ENCODE data around the gene UBE2L5.

The UBE2L5 gene

DNA sequence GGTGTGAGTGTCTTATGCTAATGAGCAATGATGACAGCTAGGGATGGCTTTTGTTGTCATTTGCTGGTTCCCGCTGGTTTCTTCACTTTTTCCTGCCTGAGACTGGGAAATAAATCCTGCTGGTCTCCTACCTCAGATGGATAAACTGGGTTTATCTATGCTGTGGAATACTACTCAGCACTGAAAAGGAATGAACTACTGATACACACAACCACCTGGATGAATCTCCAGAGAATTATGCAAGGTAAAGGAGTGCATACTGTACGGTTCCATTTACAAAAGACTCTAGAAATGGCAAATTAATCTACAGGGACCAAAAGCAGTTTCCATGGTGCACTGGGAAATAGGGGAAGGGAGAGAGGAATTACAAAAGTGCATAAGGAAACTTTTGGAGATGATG, 41.2 kb upstream of the UBE2L5 start:
- no peak for DNase-seq (ENCODE audit: low read depth)
- TF ChIP-seq, protein P1, sequence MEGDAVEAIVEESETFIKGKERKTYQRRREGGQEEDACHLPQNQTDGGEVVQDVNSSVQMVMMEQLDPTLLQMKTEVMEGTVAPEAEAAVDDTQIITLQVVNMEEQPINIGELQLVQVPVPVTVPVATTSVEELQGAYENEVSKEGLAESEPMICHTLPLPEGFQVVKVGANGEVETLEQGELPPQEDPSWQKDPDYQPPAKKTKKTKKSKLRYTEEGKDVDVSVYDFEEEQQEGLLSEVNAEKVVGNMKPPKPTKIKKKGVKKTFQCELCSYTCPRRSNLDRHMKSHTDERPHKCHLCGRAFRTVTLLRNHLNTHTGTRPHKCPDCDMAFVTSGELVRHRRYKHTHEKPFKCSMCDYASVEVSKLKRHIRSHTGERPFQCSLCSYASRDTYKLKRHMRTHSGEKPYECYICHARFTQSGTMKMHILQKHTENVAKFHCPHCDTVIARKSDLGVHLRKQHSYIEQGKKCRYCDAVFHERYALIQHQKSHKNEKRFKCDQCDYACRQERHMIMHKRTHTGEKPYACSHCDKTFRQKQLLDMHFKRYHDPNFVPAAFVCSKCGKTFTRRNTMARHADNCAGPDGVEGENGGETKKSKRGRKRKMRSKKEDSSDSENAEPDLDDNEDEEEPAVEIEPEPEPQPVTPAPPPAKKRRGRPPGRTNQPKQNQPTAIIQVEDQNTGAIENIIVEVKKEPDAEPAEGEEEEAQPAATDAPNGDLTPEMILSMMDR (IDR thresholded peaks at IDR 0.05; ENCODE audit: low read depth, low read length, missing control alignments): no peak
- no peak overlapping the region for H3K4me3 ChIP-seq (ENCODE audit: low read depth, low read length)

DNA sequence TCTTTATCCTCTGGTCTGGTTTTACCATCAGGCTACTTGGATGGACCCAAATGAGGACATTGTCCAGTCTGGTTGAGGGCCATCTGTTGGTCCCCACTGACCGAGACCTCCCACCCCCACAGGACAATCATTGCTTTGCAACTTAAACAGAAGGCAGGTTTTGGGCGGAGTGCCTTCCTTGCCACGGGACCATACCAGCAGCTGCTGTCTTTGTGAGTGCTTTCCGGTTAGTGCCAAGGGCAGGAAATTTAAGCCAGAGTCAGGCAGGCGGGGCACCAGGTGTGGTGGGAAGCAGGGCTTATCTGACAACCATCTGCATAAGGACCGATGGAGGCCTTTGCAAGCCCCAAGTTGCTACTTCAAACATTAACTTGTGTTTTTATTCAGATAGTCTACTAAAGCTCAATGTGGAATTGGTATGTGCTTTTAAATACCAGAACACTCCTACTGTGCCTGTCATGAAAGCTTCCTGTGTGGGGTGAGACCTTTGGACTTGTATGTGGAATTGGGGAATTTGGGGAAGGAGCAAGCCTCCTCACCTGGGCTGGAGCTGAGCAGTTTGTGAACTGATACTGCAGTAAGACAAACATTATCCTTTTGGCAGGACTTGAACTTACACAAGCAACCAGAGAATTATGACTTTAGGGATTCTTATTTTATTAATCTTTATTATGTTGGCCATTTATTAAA, 39.3 kb upstream of the UBE2L5 start:
- H3K4me3 ChIP-seq (ENCODE audit: low read depth, low read length): no peak overlapping the region
- TF ChIP-seq, protein P1 (IDR thresholded peaks at IDR 0.05; ENCODE audit: low read depth, low read length, missing control alignments): no peak
- no peak for DNase-seq (ENCODE audit: low read depth)

DNA sequence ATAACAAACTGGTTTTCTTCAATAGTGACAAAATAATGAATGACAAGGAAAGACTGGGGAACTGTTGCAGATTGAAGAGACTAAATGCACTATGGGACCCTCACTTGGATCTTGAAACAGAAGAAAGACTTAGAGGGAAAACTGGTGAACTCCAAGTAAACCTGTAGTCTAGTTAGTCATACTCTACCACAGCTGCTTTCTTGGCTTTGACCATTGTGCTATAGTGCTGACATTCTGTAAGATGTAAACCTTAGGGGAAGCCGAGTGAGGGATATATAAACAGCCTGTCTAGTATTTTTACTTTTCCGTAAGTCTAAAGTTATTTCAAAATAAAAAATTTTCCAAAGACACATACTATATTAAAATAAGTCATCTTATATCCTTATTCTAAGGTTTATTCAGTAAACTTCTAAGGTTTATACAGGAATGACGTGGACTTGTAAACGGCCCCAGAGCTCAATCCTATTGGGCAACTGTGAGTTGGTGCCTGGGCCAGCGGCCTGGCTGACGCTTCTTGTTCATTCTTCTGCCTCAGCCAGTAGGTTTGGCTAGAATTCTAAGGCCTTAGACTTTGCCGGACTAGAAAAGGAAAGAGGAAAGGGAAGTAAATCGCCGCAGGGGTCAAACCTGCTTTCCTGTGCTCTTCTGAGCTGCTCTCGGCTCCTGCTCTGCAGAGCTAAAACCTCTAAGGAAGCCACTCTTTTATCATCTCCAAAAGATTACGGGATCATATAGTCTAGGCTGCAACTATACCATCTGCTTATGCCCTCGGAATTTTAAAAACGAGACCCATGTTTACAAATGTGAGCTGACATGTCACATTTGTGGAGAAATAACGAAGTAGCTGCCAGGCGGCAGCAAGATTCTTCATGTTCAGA, 33.6 kb upstream of the UBE2L5 start:
- no peak overlapping the region for H3K4me3 ChIP-seq (ENCODE audit: low read depth, low read length)
- TF ChIP-seq, protein P1 (IDR thresholded peaks at IDR 0.05; ENCODE audit: low read depth, low read length, missing control alignments): no peak
- DNase-seq (ENCODE audit: low read depth): no peak

DNA sequence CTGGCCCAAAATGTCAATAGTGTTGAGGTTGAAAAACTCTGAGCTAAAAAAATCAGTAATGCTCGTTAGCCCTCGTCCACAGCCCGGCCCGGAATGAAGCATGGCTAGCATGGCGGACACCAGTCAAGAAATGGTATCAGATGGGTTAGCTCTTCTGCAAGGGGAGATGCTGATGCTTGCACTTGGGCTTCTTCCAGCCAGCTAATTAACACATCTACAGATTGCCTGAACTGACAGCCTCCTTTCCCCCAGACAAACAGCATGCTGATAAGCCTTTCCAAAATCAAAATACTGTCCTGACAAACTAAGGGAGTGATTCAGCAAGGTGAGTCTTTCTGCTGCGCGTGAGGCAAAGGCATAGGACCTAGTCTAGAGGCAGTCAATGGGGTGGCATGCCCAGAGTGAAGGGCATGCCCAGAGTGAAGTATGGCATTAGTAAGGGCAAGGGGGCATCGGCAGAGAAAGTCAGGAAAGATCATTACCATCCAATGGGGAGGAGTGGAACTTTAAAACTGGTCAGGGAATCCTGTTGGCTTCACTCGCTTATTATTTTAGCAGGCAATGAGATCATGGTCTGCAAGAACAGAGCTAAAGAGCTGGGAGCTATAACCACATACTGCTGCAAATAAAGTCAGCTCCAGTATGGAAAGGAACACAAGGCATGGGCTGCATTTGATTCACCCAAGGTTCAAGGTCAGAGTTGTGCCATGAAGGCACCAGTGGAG, 30.2 kb upstream of the UBE2L5 start:
- no peak for DNase-seq (ENCODE audit: low read depth)
- no peak overlapping the region for H3K4me3 ChIP-seq (ENCODE audit: low read depth, low read length)
- TF ChIP-seq, protein P1 (IDR thresholded peaks at IDR 0.05; ENCODE audit: low read depth, low read length, missing control alignments): no peak

DNA sequence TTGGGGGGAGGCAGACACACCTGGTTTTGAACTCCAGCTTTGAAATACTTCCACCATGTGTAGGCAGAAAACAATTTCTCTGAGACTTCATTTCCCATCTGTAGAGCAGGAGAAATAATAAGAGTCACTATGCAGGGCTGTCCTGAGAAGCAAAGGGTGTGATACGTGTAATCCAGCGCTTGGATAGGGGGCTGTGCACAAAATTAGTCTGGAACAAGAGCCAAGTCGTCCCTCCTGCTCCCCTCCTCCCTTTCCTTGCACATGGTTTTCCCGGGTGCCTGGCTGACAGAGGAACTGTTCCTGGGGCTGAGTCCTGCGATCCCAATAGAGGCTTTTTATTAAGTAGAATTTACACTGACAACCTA, 29.6 kb upstream of the UBE2L5 start:
- TF ChIP-seq, protein P1 (IDR thresholded peaks at IDR 0.05; ENCODE audit: low read depth, low read length, missing control alignments): no peak
- no peak overlapping the region for H3K4me3 ChIP-seq (ENCODE audit: low read depth, low read length)
- DNase-seq (ENCODE audit: low read depth): no peak

DNA sequence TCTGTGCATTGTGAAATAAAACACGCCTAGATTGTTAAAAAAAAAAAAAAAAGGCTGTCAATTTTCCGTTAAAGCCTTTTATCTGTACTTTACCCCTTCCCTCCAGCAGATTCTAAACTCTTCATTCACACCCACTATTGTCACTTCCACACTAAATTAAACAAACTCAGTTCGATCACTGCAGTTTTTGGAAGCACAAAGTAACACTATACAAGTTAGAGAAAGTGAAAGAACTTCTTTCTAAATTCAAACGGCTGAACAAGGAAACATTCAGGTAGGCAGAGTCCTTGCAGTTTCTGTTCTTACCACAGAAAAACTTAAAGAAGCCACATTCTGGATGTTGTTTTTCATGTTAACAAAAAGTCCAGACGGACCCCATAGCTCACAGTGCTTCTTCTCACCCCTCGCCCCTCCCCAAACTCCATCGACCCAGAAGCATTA, 27.5 kb upstream of the UBE2L5 start:
- H3K4me3 ChIP-seq (ENCODE audit: low read depth, low read length): peak overlapping the region; percentile 64
- TF ChIP-seq, protein P1 (IDR thresholded peaks at IDR 0.05; ENCODE audit: low read depth, low read length, missing control alignments): no peak
- no peak for DNase-seq (ENCODE audit: low read depth)
